GM21786 (cell line): ENCODE results near the gene GRIN2A.

ENCODE experiments used
- ATAC-seq: cut with Tn5 transposase; IDR thresholded peaks from one replicate; pipeline ENCODE4 v1.9.1; 2021; ENCODE audit not compliant: unreplicated experiment

GRIN2A gene

DNA sequence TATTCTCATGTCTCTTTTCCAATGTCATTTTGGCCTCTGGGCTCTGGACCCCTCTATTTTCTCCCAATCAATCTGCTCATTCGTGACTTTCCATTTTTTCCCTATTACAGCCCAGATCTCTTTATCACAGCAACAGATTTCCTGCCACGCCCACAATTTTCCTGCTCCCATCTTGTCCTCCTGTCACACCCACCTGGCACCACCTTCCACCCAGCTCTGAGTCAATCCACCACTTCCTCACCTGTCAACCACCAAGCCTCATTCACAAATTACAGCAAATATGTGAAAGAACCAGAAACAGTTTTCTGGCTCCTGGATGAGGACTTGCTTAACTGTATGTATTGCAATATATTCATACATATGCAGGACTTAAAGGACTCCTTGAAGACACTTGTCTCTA is 311.3 kb downstream of the GRIN2A start:
- ATAC-seq: no peak

DNA sequence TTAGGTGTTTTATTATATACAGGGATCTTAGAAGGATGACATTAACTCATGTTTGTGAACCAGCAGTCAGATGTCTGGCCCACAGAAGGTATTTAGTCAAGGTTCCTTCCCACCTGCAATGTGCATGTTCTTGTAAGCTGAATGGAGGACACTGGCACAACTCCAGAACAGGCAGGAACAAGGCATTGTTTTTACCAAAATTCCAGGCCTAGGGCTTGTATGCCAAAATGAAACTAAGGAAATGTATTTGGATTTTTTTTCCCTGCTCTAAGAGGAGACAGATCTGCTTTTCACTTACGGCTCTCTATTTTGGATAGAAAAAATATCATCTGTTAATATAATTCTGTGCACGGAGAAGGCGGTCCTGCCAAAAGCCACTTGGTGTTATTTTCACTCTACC is 312.5 kb downstream of the GRIN2A start:
- ATAC-seq: no peak

DNA sequence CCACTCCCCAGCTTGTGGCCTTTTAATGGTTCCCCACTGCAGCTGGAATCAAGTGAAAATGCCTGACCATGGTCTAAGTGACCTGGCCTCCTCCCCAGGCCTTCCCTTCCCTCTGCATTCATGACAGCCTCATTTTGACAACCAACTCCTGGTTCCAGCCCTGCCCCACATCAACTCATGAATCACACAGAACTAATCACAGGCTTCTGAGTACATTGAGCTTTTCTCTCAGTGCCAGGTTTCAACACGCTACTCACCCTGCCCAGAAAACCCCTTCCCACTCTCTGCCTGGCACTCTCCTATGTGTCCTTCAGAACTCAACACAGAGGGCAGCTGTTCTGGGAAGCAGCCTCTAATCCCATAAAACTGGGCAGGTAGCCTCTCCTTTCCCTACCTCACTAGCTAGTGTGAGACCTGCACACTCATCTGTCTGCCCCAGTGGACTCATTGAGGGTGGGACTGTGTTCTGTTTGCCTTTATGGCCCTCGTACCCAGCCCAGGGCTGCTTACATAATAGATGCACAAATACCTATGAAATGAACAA is 313.6 kb downstream of the GRIN2A start:
- no peak for ATAC-seq

- no peak for ATAC-seq
Measured at GRCh38 chr16:9867176-9867575, 315.1 kb downstream of the GRIN2A start.

DNA sequence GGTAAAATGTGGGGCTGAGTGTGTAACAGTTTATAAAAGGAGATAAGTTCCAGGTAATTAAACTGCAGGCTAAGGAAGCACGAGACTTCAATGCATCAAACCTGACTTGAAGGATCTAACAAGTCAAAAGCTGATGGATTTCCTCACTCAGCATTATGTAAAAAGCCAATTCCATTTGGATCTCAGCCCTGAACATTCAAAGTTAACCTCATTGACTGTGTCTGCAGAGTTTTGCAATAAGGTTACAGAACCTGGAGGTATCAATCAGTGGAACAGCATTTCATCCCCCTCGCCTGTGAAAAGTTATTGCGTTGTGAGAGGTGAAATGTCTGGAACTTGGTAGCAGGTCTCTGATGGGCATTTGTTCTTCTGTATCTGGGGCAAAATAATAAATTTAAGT is 317.8 kb downstream of the GRIN2A start:
- ATAC-seq: no peak

- no peak for ATAC-seq
Measured at GRCh38 chr16:9862327-9862726, 319.9 kb downstream of the GRIN2A start.

- ATAC-seq: no peak
Measured at GRCh38 chr16:9860876-9861275, 321.4 kb downstream of the GRIN2A start.

- no peak for ATAC-seq
Measured at GRCh38 chr16:9859701-9860327, 322.4 kb downstream of the GRIN2A start.

DNA sequence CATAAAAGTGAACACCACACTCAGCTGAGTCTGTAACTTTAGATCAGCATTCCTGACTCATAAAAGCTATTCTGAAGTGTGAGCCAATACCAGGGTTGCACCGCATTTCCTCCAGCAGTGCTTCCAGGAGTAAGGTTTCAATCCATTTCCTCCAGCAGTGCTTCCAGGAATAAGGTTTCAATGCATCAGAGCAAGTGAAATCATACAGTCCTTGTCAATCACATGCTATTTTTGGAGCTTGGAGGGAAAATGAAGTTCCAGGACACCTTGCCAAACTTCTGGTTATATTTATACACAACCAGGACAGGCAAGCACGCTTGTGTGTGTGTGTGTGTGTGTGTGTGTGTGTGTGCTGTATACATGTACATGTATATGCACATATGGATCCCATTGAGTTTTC is 327.6 kb downstream of the GRIN2A start:
- no peak for ATAC-seq

DNA sequence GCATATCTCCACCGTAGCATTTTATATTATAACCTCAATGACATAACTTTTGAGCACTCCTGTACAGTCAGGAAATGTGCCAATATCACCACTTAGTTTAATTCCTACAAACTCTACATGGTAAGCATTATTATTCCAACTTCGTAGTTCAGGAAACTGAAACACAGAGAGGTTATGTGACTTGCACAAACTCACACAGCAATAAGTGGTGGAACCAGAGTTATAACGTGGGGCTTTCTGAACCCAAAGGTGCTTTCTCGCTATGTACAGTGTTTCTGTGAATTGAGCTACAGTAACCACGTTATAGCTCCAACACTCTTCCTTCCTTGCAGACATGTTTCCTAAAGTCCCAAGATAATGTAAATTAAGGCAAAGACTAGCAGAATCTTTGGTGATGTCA is 330.2 kb downstream of the GRIN2A start:
- ATAC-seq: no peak

DNA sequence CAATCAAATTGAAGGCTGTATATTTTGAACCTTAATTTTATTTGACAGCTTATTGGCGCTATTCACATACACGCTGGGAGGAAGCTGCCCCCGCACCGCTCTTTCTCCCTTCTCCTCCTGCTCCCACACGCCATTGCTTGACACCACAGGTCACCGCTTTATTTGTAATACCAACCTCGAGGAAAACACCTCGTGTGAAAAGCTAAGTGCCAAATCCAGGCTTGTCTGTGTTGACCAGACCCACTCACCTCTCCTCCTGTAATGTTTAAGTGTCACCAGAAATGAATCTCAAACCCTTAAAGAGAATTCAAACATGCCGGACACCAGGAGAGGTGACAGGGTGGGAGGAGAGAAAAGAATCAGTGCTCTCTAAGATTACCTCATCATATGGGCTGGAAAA is 331.4 kb downstream of the GRIN2A start:
- ATAC-seq: no peak

- no peak for ATAC-seq
Measured at GRCh38 chr16:9849697-9850245, 332.5 kb downstream of the GRIN2A start.

DNA sequence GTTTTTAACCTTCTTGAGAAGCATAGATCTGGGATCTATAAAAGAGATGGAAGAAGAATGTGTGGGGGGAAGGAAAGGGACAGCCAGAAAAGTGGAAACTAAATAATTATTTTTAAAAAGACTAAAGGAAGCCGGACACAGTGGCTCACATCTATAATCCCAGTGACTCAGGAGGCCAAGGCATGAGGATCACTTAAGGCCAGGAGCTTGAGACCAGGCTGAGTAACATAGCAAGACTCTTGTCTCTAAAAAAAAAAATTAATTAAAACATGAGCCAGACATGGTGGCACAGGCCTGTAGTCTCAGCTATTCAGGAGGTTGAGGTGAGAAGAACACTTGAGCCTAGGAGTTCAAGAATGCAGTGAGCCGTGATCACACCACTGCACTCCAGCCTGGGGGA is 335.1 kb downstream of the GRIN2A start:
- ATAC-seq: no peak

DNA sequence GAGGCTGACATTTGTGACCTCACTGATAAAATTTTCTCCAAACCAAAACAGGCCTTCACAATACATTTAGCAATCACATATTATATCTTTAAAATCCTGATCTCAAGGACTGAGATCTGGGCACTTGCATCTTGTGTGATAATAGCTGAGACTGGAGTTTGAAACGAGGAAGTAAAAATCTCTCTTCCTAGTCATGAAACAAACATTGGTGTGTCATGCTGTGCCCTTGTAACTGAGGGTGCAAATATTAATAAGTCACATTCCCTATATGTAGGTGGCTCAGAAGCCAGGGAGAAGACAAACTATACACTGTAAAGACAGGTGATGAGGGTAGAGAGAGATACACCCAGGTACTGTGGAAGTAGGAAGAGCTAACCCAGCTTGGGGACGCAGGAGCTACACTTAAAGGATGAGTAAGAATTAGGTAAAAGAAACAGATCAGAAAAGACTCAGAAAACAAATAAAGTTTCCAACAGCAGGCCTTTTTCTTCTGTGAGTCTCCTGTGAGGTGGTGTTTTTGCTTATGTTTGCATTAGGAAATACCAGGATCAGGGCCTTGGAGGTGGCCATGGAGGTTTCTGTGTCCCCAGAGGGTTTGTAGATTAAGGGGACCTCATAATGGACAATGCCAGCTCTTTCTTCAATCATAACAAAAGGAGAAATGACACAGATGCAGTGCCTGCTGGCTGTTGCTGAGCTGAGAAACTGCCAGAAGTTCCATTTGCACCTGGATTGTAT is 335.7 kb downstream of the GRIN2A start:
- no peak for ATAC-seq

- no peak for ATAC-seq
Measured at GRCh38 chr16:9845661-9846361, 336.4 kb downstream of the GRIN2A start.

GRCh38 chr16:9844361-9844760 is 337.9 kb downstream of the GRIN2A start:
- ATAC-seq: no peak

- no peak for ATAC-seq
Measured at GRCh38 chr16:9843424-9844018, 338.7 kb downstream of the GRIN2A start.

GRCh38 chr16:9840761-9841665 is 341.2 kb downstream of the GRIN2A start:
- ATAC-seq: peak; percentile 63

DNA sequence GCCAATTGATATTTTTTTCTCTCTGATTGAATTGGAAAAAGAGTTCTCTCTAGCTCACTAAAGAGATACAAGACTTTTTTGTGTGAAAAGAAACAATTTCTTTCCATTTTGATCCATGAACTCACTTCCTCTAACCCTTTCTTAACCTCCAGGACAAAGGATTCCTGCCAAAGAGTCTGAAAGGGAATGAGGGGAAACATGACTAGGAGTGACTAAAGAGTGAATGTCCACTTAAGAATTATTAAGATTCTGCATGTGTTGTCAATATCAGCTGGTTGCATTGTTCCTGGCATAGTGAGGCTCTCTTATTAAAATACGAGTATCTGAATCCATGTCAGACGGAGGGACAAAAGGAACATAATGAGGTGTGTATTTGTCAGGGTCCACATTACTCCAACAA is 344.7 kb downstream of the GRIN2A start:
- no peak for ATAC-seq

- no peak for ATAC-seq
Measured at GRCh38 chr16:9836118-9836736, 346.0 kb downstream of the GRIN2A start.
